Choroid plexus epithelial cell (primary cell): ENCODE data around the gene NKAIN2.

ENCODE experiments used
- DNase-seq: peaks from one replicate; pipeline ENCODE4 v3.0.0-alpha.2; 2010; ENCODE audit warnings: low read depth
- H3K4me3 ChIP-seq: 2 replicates; pipeline ENCODE4 v1.5.1; 2011; ENCODE audit warnings: low read depth, mild to moderate bottlenecking, control low read depth, low read length, moderate library complexity
- CTCF ChIP-seq: conservative IDR thresholded peaks from 2 replicates; pipeline ENCODE4 v1.5.1; 2011; ENCODE audit warnings: low read depth, mild to moderate bottlenecking, control low read depth, inconsistent platforms, low read length, moderate library complexity

Gene NKAIN2

GRCh38 chr6:124033501-124033900 lies 229.8 kb downstream of the NKAIN2 start:
- TF ChIP-seq CTCF: no peak

GRCh38 chr6:124036384-124036783 lies 232.7 kb downstream of the NKAIN2 start:
- TF ChIP-seq CTCF: no peak
- DNase-seq: no peak

More at GRCh38 chr6:124033501-124033900, 229.8 kb downstream of the NKAIN2 start:
- DNase-seq: no peak
- no peak overlapping the region for H3K4me3 ChIP-seq

GRCh38 chr6:124040655-124041054 lies 237.0 kb downstream of the NKAIN2 start:
- DNase-seq: no peak

More at GRCh38 chr6:124036384-124036783, 232.7 kb downstream of the NKAIN2 start:
- no peak overlapping the region for H3K4me3 ChIP-seq

GRCh38 chr6:124052120-124052519 lies 248.5 kb downstream of the NKAIN2 start:
- no peak for TF ChIP-seq CTCF
- no peak overlapping the region for H3K4me3 ChIP-seq
- DNase-seq: no peak

More at GRCh38 chr6:124040655-124041054, 237.0 kb downstream of the NKAIN2 start:
- no peak for TF ChIP-seq CTCF
- H3K4me3 ChIP-seq: no peak overlapping the region

- no peak overlapping the region for H3K4me3 ChIP-seq
- no peak for TF ChIP-seq CTCF
- DNase-seq: no peak
Measured at GRCh38 chr6:124053315-124053714, 249.7 kb downstream of the NKAIN2 start.

- DNase-seq: no peak
- TF ChIP-seq CTCF: no peak
- no peak overlapping the region for H3K4me3 ChIP-seq
Measured at GRCh38 chr6:124054034-124054433, 250.4 kb downstream of the NKAIN2 start.

GRCh38 chr6:124055395-124055794 lies 251.7 kb downstream of the NKAIN2 start:
- peak; percentile 19 for DNase-seq
- no peak overlapping the region for H3K4me3 ChIP-seq
- TF ChIP-seq CTCF: no peak
